ENCODE data around the gene S100A2. TPM values are rescaled to one million over a fixed set of nuclear protein-coding genes. Genes with fewer than 3 reads are reported as not detected.
"Not testable (repeated sequence)": the region's sequence is repeated elsewhere in the genome, so short reads cannot be mapped to it uniquely, and the experiment has no call there.

S100A2 gene
- total RNA-seq, 2 donors from 2014 or later, result 1.0 to 2.4 TPM

GRCh38 chr1:153588482-153588881, 22.8 kb upstream of the S100A2 start:
- no peaks in the 10 kb centered on the region for H3K4me1 ChIP-seq
- intact Hi-C loops (cut with DNase I), result no loop called here
- no peak for DNase-seq
- H3K27ac ChIP-seq, result no peak overlapping the region
- H3K27me3 ChIP-seq, result no peaks in the 10 kb centered on the region
- no peak overlapping the region for H3K9ac ChIP-seq (ENCODE audit: low read depth in 2 of 2, low read length in 2 of 2)
- no peak overlapping the region for H3K4me3 ChIP-seq
- no peaks in the 10 kb centered on the region for H3K36me3 ChIP-seq
- no peaks in the 10 kb centered on the region for H3K9me3 ChIP-seq
- no peak for TF ChIP-seq CTCF (IDR thresholded peaks at IDR 0.05)

GRCh38 chr1:153588033-153588432, 22.4 kb upstream of the S100A2 start:
- H3K4me3 ChIP-seq; intact Hi-C loops (cut with DNase I); H3K9ac ChIP-seq (ENCODE audit: low read depth in 2 of 2, low read length in 2 of 2); DNase-seq; H3K27ac ChIP-seq; H3K4me1 ChIP-seq; H3K27me3 ChIP-seq; H3K9me3 ChIP-seq; H3K36me3 ChIP-seq: not testable (repeated sequence)

GRCh38 chr1:153587314-153587713, 21.7 kb upstream of the S100A2 start:
- Histone ChIP-seq H3K27me3 (no peaks in the 10 kb centered on the region), H3K36me3 (no peaks in the 10 kb centered on the region), H3K9me3 (no peaks in the 10 kb centered on the region), H3K4me1 (no peaks in the 10 kb centered on the region), H3K27ac (no peak overlapping the region), H3K4me3 (no peak overlapping the region), H3K9ac (ENCODE audit: low read depth in 2 of 2, low read length in 2 of 2) (no peak overlapping the region)
- DNase-seq, result no peak
- intact Hi-C loops (cut with DNase I), result no loop called here
- TF ChIP-seq CTCF (IDR thresholded peaks at IDR 0.05), result no peak

- H3K27ac ChIP-seq, result no peak overlapping the region
- H3K9me3 ChIP-seq, result no peaks in the 10 kb centered on the region
- intact Hi-C loops (cut with DNase I), result no loop called here
- H3K4me1 ChIP-seq, result no peaks in the 10 kb centered on the region
- H3K4me3 ChIP-seq, result no peak overlapping the region
- H3K9ac ChIP-seq (ENCODE audit: low read depth in 2 of 2, low read length in 2 of 2), result no peak overlapping the region
- no peaks in the 10 kb centered on the region for H3K27me3 ChIP-seq
- H3K36me3 ChIP-seq, result no peaks in the 10 kb centered on the region
- TF ChIP-seq CTCF (IDR thresholded peaks at IDR 0.05), result no peak
- no peak for DNase-seq
Observed at GRCh38 chr1:153586347-153586746, 20.7 kb upstream of the S100A2 start.

- no peaks in the 10 kb centered on the region for H3K27me3 ChIP-seq
- no peak for TF ChIP-seq CTCF (IDR thresholded peaks at IDR 0.05)
- intact Hi-C loops (cut with DNase I), result no loop called here
- H3K9me3 ChIP-seq, result no peaks in the 10 kb centered on the region
- H3K36me3 ChIP-seq, result no peaks in the 10 kb centered on the region
- H3K4me3 ChIP-seq, result no peak overlapping the region
- H3K4me1 ChIP-seq, result no peaks in the 10 kb centered on the region
- no peak overlapping the region for H3K27ac ChIP-seq
- DNase-seq, result no peak
- H3K9ac ChIP-seq (ENCODE audit: low read depth in 2 of 2, low read length in 2 of 2), result no peak overlapping the region
Observed at GRCh38 chr1:153585006-153585405, 19.4 kb upstream of the S100A2 start.

GRCh38 chr1:153583976-153584375, 18.3 kb upstream of the S100A2 start:
- H3K36me3 ChIP-seq, result no peaks in the 10 kb centered on the region
- no peaks in the 10 kb centered on the region for H3K4me1 ChIP-seq
- no peak for TF ChIP-seq CTCF (IDR thresholded peaks at IDR 0.05)
- intact Hi-C loops (cut with DNase I), result no loop called here
- H3K4me3 ChIP-seq, result no peak overlapping the region
- no peak for DNase-seq
- no peak overlapping the region for H3K9ac ChIP-seq (ENCODE audit: low read depth in 2 of 2, low read length in 2 of 2)
- H3K27me3 ChIP-seq, result no peaks in the 10 kb centered on the region
- no peaks in the 10 kb centered on the region for H3K9me3 ChIP-seq
- H3K27ac ChIP-seq, result no peak overlapping the region

GRCh38 chr1:153583514-153583913, 17.9 kb upstream of the S100A2 start:
- H3K9ac ChIP-seq (ENCODE audit: low read depth in 2 of 2, low read length in 2 of 2); H3K4me3 ChIP-seq; H3K27ac ChIP-seq; H3K9me3 ChIP-seq; H3K36me3 ChIP-seq; H3K27me3 ChIP-seq; H3K4me1 ChIP-seq; intact Hi-C loops (cut with DNase I); DNase-seq: not testable (repeated sequence)

- H3K27me3 ChIP-seq; H3K27ac ChIP-seq; H3K4me1 ChIP-seq; intact Hi-C loops (cut with DNase I); H3K9ac ChIP-seq (ENCODE audit: low read depth in 2 of 2, low read length in 2 of 2); H3K4me3 ChIP-seq; H3K36me3 ChIP-seq; H3K9me3 ChIP-seq; DNase-seq: not testable (repeated sequence)
Observed at GRCh38 chr1:153582836-153583235, 17.2 kb upstream of the S100A2 start.
